ENCODE data around the gene PCDH8. TPM values are rescaled to one million over a fixed set of nuclear protein-coding genes. Genes with fewer than 3 reads are reported as not detected.

Gene PCDH8
- total RNA-seq, 1 experiment from 2014 or later, result 0.92 TPM

GRCh38 chr13:52849291-52850071 lies 1.0 kb upstream of the PCDH8 start:
- ChIA-PET CTCF (interaction anchor here (0.5 to 11.1 kb wide), 26 partner anchors 9 to 351 kb away, joined by 3 to 430 read pairs (median 5); partner anchors contain the start of genes OLFM4 and SUGT1), POLR2A (interaction anchor here (0.6 to 2.4 kb wide), 3 partner anchors 11 to 197 kb away, joined by 3 to 8 read pairs (median 5); partner anchors contain the start of gene SUGT1)
- Mint-ChIP-seq H3K9me3 (no peaks in the 10 kb centered on the region), H3K27me3 (ENCODE audit: low read depth) (peaks cover 61% of the 10 kb centered on the region), H3K4me3 (peak overlapping the region; percentile 88), H3K36me3 (peaks cover 3% of the 10 kb centered on the region; the same call in 1 of the 2 replicates), H3K4me1 (peaks cover 45% of the 10 kb centered on the region), H3K27ac (no peak overlapping the region)
- peak; percentile 44 for DNase-seq (ENCODE audit: low spot score)
- TF ChIP-seq PRDM15 (CRISPR knock-in tag; IDR thresholded peaks at IDR 0.05) (peak; percentile 90), RORB (CRISPR knock-in tag; IDR thresholded peaks at IDR 0.05) (no peak)
- no peak for ATAC-seq

- ChIA-PET POLR2A (interaction anchor here (0.6 to 2.7 kb wide), 10 partner anchors 33 to 304 kb away, joined by 3 to 13 read pairs (median 5); partner anchors contain the start of gene SUGT1), CTCF (interaction anchor here (0.6 to 11.1 kb wide), 48 partner anchors 9 to 398 kb away, joined by 3 to 430 read pairs (median 7); partner anchors contain the start of genes OLFM4, SUGT1 and VPS36)
- peaks cover 4% of the 10 kb centered on the region; the same call in 1 of the 2 replicates for H3K36me3 Mint-ChIP-seq
- peaks cover 41% of the 10 kb centered on the region for H3K4me1 Mint-ChIP-seq
- no peak for ATAC-seq
- no peaks in the 10 kb centered on the region for H3K9me3 Mint-ChIP-seq
- H3K27ac Mint-ChIP-seq, result no peak overlapping the region
- peaks cover 73% of the 10 kb centered on the region for H3K27me3 Mint-ChIP-seq (ENCODE audit: low read depth)
- peak; percentile 27 for DNase-seq (ENCODE audit: low spot score)
- TF ChIP-seq ZNF263 (CRISPR knock-in tag; IDR thresholded peaks at IDR 0.05; ENCODE audit: low read depth) (no peak), CBFB (CRISPR knock-in tag; IDR thresholded peaks at IDR 0.05; ENCODE audit: low read depth) (0 out of 2 replicates have a peak, but pooled peaks have one; percentile 49), MAX (CRISPR knock-in tag; IDR thresholded peaks at IDR 0.05) (peak; percentile 66), JAZF1 (CRISPR knock-in tag; IDR thresholded peaks at IDR 0.05) (no peak), USF2 (CRISPR knock-in tag; IDR thresholded peaks at IDR 0.05) (no peak), FOXJ3 (CRISPR knock-in tag; IDR thresholded peaks at IDR 0.05; ENCODE audit: borderline replicate concordance) (no peak), RORB (CRISPR knock-in tag; IDR thresholded peaks at IDR 0.05) (no peak), FOXP1 (CRISPR knock-in tag; IDR thresholded peaks at IDR 0.05; ENCODE audit: borderline replicate concordance) (peak; percentile 84), RELA (CRISPR knock-in tag; IDR thresholded peaks at IDR 0.05; ENCODE audit: borderline replicate concordance) (no peak), ZBTB43 (CRISPR knock-in tag; IDR thresholded peaks at IDR 0.05) (peak; percentile 50; the same call in 1 of the 2 replicates), NFYB (CRISPR knock-in tag; conservative IDR thresholded peaks at IDR 0.05; ENCODE audit: low read depth) (no peak), PRRX2 (CRISPR knock-in tag; IDR thresholded peaks at IDR 0.05) (no peak), SMAD4 (CRISPR knock-in tag; IDR thresholded peaks at IDR 0.05) (no peak), ATF3 (CRISPR knock-in tag; conservative IDR thresholded peaks at IDR 0.05) (0 out of 2 replicates have a peak, but pooled peaks have one; percentile 29), ZNF671 (CRISPR knock-in tag; IDR thresholded peaks at IDR 0.05) (no peak), E2F1 (CRISPR knock-in tag; IDR thresholded peaks at IDR 0.05) (0 out of 2 replicates have a peak, but pooled peaks have one; percentile 47), NFE2L1 (CRISPR knock-in tag; IDR thresholded peaks at IDR 0.05) (no peak)
- H3K4me3 Mint-ChIP-seq, result peak overlapping the region; percentile 88
Measured at GRCh38 chr13:52847682-52848432, 583 bp downstream of the PCDH8 start.
